GM23248 (cell line): Measurements from ENCODE around the gene MYEF2. TPM values are rescaled to one million over a fixed set of nuclear protein-coding genes. Genes with fewer than 3 reads are reported as not detected.

Experiments used
- DNase-seq: peaks from one replicate; pipeline ENCODE4 v3.0.0-alpha.2; 2015
- H2AFZ ChIP-seq: fragments of 200-600 bp; sonication (generic); 2 replicates; pipeline ENCODE4 v1.6.1; 2016; ENCODE audit warnings: antibody characterized with exemption
- H3F3A ChIP-seq: fragments of 200-600 bp; sonication (generic); 2 replicates; pipeline ENCODE4 v1.6.1; 2016; ENCODE audit warnings: mild to moderate bottlenecking, antibody characterized with exemption, mixed run types; ENCODE audit not compliant: insufficient read depth
- H3K27ac ChIP-seq: fragments of 200-600 bp; sonication (generic); 2 replicates; pipeline ENCODE4 v1.5.1; 2016; ENCODE audit warnings: mild to moderate bottlenecking
- H3K27me3 ChIP-seq: fragments of 200-600 bp; sonication (generic); replicated peaks from 2 replicates; pipeline ENCODE4 v1.6.1; 2016; ENCODE audit warnings: mild to moderate bottlenecking; ENCODE audit not compliant: insufficient read depth
- H3K36me3 ChIP-seq: fragments of 200-600 bp; sonication (generic); 2 replicates; pipeline ENCODE4 v1.6.1; 2016; ENCODE audit warnings: low read depth, mild to moderate bottlenecking
- H3K4me1 ChIP-seq: fragments of 200-600 bp; sonication (generic); 2 replicates; pipeline ENCODE4 v1.6.1; 2016; ENCODE audit warnings: mild to moderate bottlenecking; ENCODE audit not compliant: insufficient read depth
- H3K4me2 ChIP-seq: fragments of 200-600 bp; sonication (generic); one replicate; pipeline ENCODE4 v1.6.1; 2016; ENCODE audit warnings: mild to moderate bottlenecking; ENCODE audit not compliant: unreplicated experiment
- H3K4me3 ChIP-seq: fragments of 200-600 bp; sonication (generic); 2 replicates; pipeline ENCODE4 v1.5.1; 2016; ENCODE audit warnings: mild to moderate bottlenecking
- H3K79me2 ChIP-seq: fragments of 200-600 bp; sonication (generic); 2 replicates; pipeline ENCODE4 v1.6.1; 2016; ENCODE audit warnings: mild to moderate bottlenecking; ENCODE audit not compliant: insufficient read depth
- H3K9ac ChIP-seq: fragments of 200-600 bp; sonication (generic); 2 replicates; pipeline ENCODE4 v1.6.1; 2016; ENCODE audit warnings: mild to moderate bottlenecking
- H3K9me2 ChIP-seq: fragments of 200-600 bp; sonication (generic); 2 replicates; pipeline ENCODE4 v1.6.1; 2016; ENCODE audit warnings: mixed run types, mild to moderate bottlenecking, moderate library complexity; ENCODE audit not compliant: insufficient read depth
- H3K9me3 ChIP-seq: fragments of 200-600 bp; sonication (generic); one replicate; pipeline ENCODE4 v1.6.1; 2017; ENCODE audit warnings: low read depth
- H4K20me1 ChIP-seq: fragments of 200-600 bp; sonication (generic); 2 replicates; pipeline ENCODE4 v1.6.0; 2016; ENCODE audit not compliant: insufficient read depth
- EZH2 ChIP-seq: fragments of 200-600 bp; sonication (generic); IDR thresholded peaks from 2 replicates; pipeline ENCODE4 v1.6.1; 2018; ENCODE audit warnings: antibody characterized with exemption, mild to moderate bottlenecking; ENCODE audit not compliant: insufficient read depth, poor library complexity, severe bottlenecking
- EZH2phosphoT487 ChIP-seq: fragments of 200-600 bp; sonication (generic); IDR thresholded peaks from 2 replicates; pipeline ENCODE4 v1.6.1; 2018; ENCODE audit warnings: antibody characterized with exemption, moderate library complexity, mild to moderate bottlenecking, low read depth; ENCODE audit not compliant: insufficient read depth
- WGBS, 2 experiments: methylation state at CpG; one replicate each; pipeline ENCODE4 v1.1.6; 2015 to 2017; ENCODE audit warnings: low lambda C conversion rate in 2 of 2, low coverage in 1 of 2; ENCODE audit errors: missing lambda C conversion rate in 2 of 2; 5-methylcytosine and 5-hydroxymethylcytosine counted together
- in situ Hi-C: fragments of 300-500 bp; cut with MboI; formaldehyde crosslinking; loops from 2 replicates; pipeline ENCODE4 v1.15.0; 2020
- polyA plus RNA-seq: library from polyadenylated mRNA; unstranded; fragments of >200 nt; fragmentation: Nextera tagmentation; extraction: Ambion mirVana; gene quantifications from 2 replicates; pipeline ENCODE4 v1.2.1, GENCODE V29; 2016
- total RNA-seq: library from RNA; depleted of rRNA; stranded (reverse); fragments of >200 nt; shearing (Covaris generic); gene quantifications from 2 replicates; pipeline ENCODE4 v1.2.3, GENCODE V29; 2014

The MYEF2 gene
- total and polyA plus RNA-seq, 2 experiments from 2014 or later, result 1.7 to 1.8 TPM

DNA sequence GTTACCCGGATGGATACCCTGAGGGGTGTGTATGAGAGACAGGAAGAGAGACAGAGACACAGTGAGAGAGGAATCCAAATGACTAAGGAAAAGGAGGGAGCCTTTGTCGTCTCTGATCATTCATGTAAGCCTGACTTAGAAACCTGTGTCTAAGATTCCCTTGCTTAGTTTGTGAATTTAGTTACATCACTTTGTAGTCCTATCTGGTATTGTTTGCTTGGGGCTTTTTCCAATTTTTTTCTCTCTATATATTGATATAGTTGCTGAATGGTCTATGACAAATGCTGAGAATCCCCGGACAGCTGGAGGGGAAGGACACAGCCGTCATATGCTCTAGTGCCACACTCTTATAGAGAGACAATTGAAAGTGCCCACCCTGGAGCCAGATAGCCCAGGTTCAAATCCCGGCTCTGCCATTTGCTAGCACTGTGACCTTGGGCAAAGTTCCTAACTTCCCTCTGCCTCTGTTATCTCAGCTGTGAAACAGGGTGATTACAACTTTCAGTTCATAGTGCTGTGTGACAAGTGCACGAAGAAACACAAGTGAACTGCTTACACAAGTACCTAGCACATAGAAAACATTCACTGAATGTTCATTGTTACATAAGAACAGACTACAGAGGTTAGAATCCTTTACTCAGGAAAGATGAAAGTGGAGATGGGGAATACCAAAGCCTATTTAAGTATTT is 51.3 kb downstream of the MYEF2 start:
- in situ Hi-C loops, result no loop called here
- no peaks in the 10 kb centered on the region for H3K79me2 ChIP-seq

DNA sequence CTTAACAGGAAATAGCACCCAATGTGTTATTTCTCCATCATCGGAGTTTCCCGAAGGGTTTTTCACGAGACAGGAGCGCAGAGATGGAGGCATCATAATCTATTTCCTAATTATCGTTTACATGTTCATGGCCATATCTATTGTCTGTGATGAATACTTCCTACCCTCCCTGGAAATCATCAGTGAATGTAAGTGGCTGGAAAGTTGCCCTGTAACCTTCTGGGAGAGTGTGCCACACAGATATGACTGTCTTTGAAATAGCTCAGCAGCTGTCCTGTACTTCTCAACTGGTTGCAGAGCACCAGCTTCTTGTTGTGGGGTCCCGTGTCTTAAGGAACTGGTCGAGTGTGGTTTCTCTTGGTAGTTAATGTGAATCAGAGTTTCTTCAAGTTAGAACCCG is 56.2 kb downstream of the MYEF2 start:
- DNase-seq, result no peak
- Histone ChIP-seq H4K20me1 (no peaks in the 10 kb centered on the region), H2AFZ (no peak overlapping the region), H3K9ac (no peak overlapping the region), H3K4me1 (no peaks in the 10 kb centered on the region), H3K27me3 (peaks cover 6% of the 10 kb centered on the region; the same call in 1 of the 2 replicates), H3K27ac (no peak overlapping the region), H3K36me3 (no peaks in the 10 kb centered on the region), H3K9me3 (no peaks in the 10 kb centered on the region), H3K9me2 (no peaks in the 10 kb centered on the region), H3K4me3 (no peak overlapping the region), H3K4me2 (no peak overlapping the region), H3K79me2 (no peaks in the 10 kb centered on the region), H3F3A (no peaks in the 10 kb centered on the region)
- WGBS, 2 experiments, result 56 to 61% methylated on average over 8 of the region's 8 CpGs
- TF ChIP-seq EZH2 (no peak), EZH2phosphoT487 (no peak)
- in situ Hi-C loops, result no loop called here

More for the DNA sequence above, 51.3 kb downstream of the MYEF2 start:
- Histone ChIP-seq H3K36me3 (no peaks in the 10 kb centered on the region), H2AFZ (no peak overlapping the region), H3K9ac (no peak overlapping the region), H4K20me1 (no peaks in the 10 kb centered on the region), H3F3A (no peaks in the 10 kb centered on the region), H3K9me3 (no peaks in the 10 kb centered on the region), H3K9me2 (0 out of 2 replicates have a peak, but pooled peaks cover 3% of the 10 kb centered on the region), H3K27ac (no peak overlapping the region), H3K4me3 (no peak overlapping the region), H3K4me2 (no peak overlapping the region), H3K4me1 (no peaks in the 10 kb centered on the region), H3K27me3 (0 out of 2 replicates have a peak, but pooled peaks cover 6% of the 10 kb centered on the region)
- WGBS, 2 experiments, result 52 to 63% methylated on average over 6 of the region's 6 CpGs
- DNase-seq, result no peak
- no peak for TF ChIP-seq EZH2
- TF ChIP-seq EZH2phosphoT487, result no peak

DNA sequence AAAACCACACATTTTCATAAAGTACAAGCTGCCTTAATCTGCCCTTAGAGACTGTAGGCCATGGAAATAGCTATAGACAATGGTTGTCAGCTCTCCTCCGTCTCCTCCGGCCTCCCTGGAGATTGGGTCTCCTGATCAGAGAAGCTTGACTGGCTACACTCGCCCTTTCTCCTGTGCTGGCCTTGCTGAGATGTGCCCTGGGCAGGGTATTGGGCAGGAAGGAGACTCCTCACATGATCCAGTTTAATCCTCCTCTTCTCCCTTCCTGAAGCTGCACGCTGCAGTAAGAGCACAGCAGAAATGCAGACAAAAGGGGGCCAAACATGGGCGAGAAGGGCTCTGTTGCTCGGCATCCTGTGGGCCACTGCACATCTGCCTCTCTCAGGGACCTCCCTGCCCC is 57.4 kb downstream of the MYEF2 start, which contains the start of gene SLC24A5:
SLC24A5 (plus strand) TSS at position 246 of the 400 bp plus-strand sequence; CDS start at position 301, 55 bp downstream.
- Histone ChIP-seq H3K79me2 (no peaks in the 10 kb centered on the region), H3K4me1 (no peaks in the 10 kb centered on the region), H3K27me3 (peaks cover 6% of the 10 kb centered on the region; the same call in 1 of the 2 replicates), H3K9me3 (no peaks in the 10 kb centered on the region), H3K27ac (no peak within 1 kb of the TSS), H3K9me2 (no peaks in the 10 kb centered on the region), H3K4me2 (no peak within 1 kb of the TSS), H3K9ac (no peak within 1 kb of the TSS), H3K4me3 (no peak within 1 kb of the TSS), H3K36me3 (no peaks in the 10 kb centered on the region), H4K20me1 (no peaks in the 10 kb centered on the region), H3F3A (no peaks in the 10 kb centered on the region), H2AFZ (no peak within 1 kb of the TSS)
- no peak for TF ChIP-seq EZH2
- no peak for TF ChIP-seq EZH2phosphoT487
- WGBS, 2 experiments, result 50 to 51% methylated on average over 6 of the region's 6 CpGs
- in situ Hi-C loops, result no loop called here
- DNase-seq, result no peak

DNA sequence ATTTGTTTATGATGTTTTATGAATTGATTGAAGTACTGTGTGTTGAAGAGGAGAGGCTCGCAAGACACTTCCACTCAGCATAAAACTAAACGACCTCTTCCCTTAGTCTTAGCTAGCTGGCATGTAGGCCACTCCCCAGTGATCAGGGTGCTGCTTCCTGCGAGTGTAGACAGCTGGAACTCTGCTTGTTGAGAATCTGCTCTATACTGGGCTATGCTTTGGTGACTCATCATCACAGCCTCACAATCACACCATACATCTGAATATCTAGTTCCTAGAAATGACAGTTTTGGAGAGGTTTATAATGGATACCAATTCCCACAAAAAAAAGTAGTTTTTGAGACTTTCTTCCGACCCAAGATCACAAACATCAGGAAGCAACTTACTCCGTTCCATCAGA is 58.8 kb downstream of the MYEF2 start:
- Histone ChIP-seq H4K20me1 (no peaks in the 10 kb centered on the region), H3K4me2 (no peak overlapping the region), H3K4me3 (no peak overlapping the region), H3K9me3 (no peaks in the 10 kb centered on the region), H3K27me3 (peaks cover 6% of the 10 kb centered on the region; the same call in 1 of the 2 replicates), H3K4me1 (no peaks in the 10 kb centered on the region), H3K79me2 (no peaks in the 10 kb centered on the region), H3K27ac (no peak overlapping the region), H2AFZ (no peak overlapping the region), H3K36me3 (no peaks in the 10 kb centered on the region), H3K9ac (no peak overlapping the region), H3K9me2 (no peaks in the 10 kb centered on the region), H3F3A (no peaks in the 10 kb centered on the region)
- TF ChIP-seq EZH2, result no peak
- TF ChIP-seq EZH2phosphoT487, result no peak
- no peak for DNase-seq
- WGBS, 2 experiments, result 44 to 45% methylated on average over 5 of the region's 5 CpGs
- in situ Hi-C loops, result no loop called here
